ENCODE results near the gene MFAP2. TPM values are rescaled to one million over a fixed set of nuclear protein-coding genes. Genes with fewer than 3 reads are reported as not detected.
"Not testable (repeated sequence)": the region's sequence is repeated elsewhere in the genome, so short reads cannot be mapped to it uniquely, and the experiment has no call there.

Gene MFAP2
- total RNA-seq, 3 donors from 2014 or later (not counting 1 experiment from before 2014, with no cell fraction given) = 0.15 TPM; not detected in 2

- H3K27ac ChIP-seq (ENCODE audit: low read length) = no peak overlapping the region
- ATAC-seq (no peak), DNase-seq (no peak)
- H3K9me3 Mint-ChIP-seq = no peaks in the 10 kb centered on the region
- H3K9me3 ChIP-seq (ENCODE audit: control insufficient read depth, insufficient read depth, low read length) = no peaks in the 10 kb centered on the region
- intact Hi-C loops (cut with micrococcal nuclease) = no loop called here
- peaks cover 13% of the 10 kb centered on the region for H3K4me1 ChIP-seq (ENCODE audit: control insufficient read depth, insufficient read depth, low read length)
- no peaks in the 10 kb centered on the region for H3K36me3 Mint-ChIP-seq
- H3K27me3 ChIP-seq (ENCODE audit: control insufficient read depth, insufficient read depth, low read length) = no peaks in the 10 kb centered on the region
- H3K36me3 ChIP-seq (ENCODE audit: control insufficient read depth, insufficient read depth, low read length) = peaks cover 3% of the 10 kb centered on the region
- WGBS (ENCODE audit: insufficient coverage) = 74% methylated on average over 8 of the region's 8 CpGs
- no peak overlapping the region for H3K27ac Mint-ChIP-seq
- TF ChIP-seq CTCF (IDR thresholded peaks at IDR 0.05) = no peak
- H3K4me3 ChIP-seq (ENCODE audit: low read length) = no peak overlapping the region
- peaks cover 10 to 11% of the 10 kb centered on the region in 2 donors for H3K4me1 Mint-ChIP-seq
- no peak overlapping the region for H3K4me3 Mint-ChIP-seq
- no peaks in the 10 kb centered on the region for H3K27me3 Mint-ChIP-seq (ENCODE audit: low read depth in 2 of 2)
These were observed 23.6 kb downstream of the MFAP2 start for GRCh38 chr1:16956775-16957174.

GRCh38 chr1:16955186-16955585 lies 25.2 kb downstream of the MFAP2 start:
- peaks cover 3% of the 10 kb centered on the region for H3K36me3 ChIP-seq (ENCODE audit: control insufficient read depth, insufficient read depth, low read length)
- Mint-ChIP-seq H3K27me3 (ENCODE audit: low read depth in 2 of 2) (no peaks in the 10 kb centered on the region), H3K36me3 (no peaks in the 10 kb centered on the region), H3K4me3 (no peak overlapping the region), H3K9me3 (no peaks in the 10 kb centered on the region), H3K27ac (no peak overlapping the region), H3K4me1 (peaks cover 1 to 6% of the 10 kb centered on the region in 2 donors)
- intact Hi-C loops (cut with micrococcal nuclease) = no loop called here
- no peak for TF ChIP-seq CTCF (IDR thresholded peaks at IDR 0.05)
- ATAC-seq (no peak), DNase-seq (no peak)
- H3K4me3 ChIP-seq (ENCODE audit: low read length) = no peak overlapping the region
- no peaks in the 10 kb centered on the region for H3K9me3 ChIP-seq (ENCODE audit: control insufficient read depth, insufficient read depth, low read length)
- WGBS (ENCODE audit: insufficient coverage) = 95% methylated on average over 25 of the region's 25 CpGs
- H3K27ac ChIP-seq (ENCODE audit: low read length) = no peak overlapping the region
- peaks cover 5% of the 10 kb centered on the region for H3K4me1 ChIP-seq (ENCODE audit: control insufficient read depth, insufficient read depth, low read length)
- H3K27me3 ChIP-seq (ENCODE audit: control insufficient read depth, insufficient read depth, low read length) = no peaks in the 10 kb centered on the region

- no peak for TF ChIP-seq CTCF (IDR thresholded peaks at IDR 0.05)
- ATAC-seq (no peak), DNase-seq (no peak)
- no peaks in the 10 kb centered on the region for H3K27me3 Mint-ChIP-seq (ENCODE audit: low read depth in 2 of 2)
- H3K4me1 ChIP-seq (ENCODE audit: control insufficient read depth, insufficient read depth, low read length) = peaks cover 5% of the 10 kb centered on the region
- no peaks in the 10 kb centered on the region for H3K9me3 ChIP-seq (ENCODE audit: control insufficient read depth, insufficient read depth, low read length)
- H3K4me1 Mint-ChIP-seq = peaks cover 0 to 5% of the 10 kb centered on the region in 2 donors
- no peak overlapping the region for H3K4me3 Mint-ChIP-seq
- no peaks in the 10 kb centered on the region for H3K9me3 Mint-ChIP-seq
- H3K4me3 ChIP-seq (ENCODE audit: low read length) = no peak overlapping the region
- 96% methylated on average over 18 of the region's 18 CpGs for WGBS (ENCODE audit: insufficient coverage)
- no peak overlapping the region for H3K27ac ChIP-seq (ENCODE audit: low read length)
- no peak overlapping the region for H3K27ac Mint-ChIP-seq
- intact Hi-C loops (cut with micrococcal nuclease) = loop anchor here (5.0 kb wide), 1 partner anchor 283 kb away; no protein-coding TSS in a partner anchor
- no peaks in the 10 kb centered on the region for H3K36me3 Mint-ChIP-seq
- H3K27me3 ChIP-seq (ENCODE audit: control insufficient read depth, insufficient read depth, low read length) = no peaks in the 10 kb centered on the region
- peaks cover 3% of the 10 kb centered on the region for H3K36me3 ChIP-seq (ENCODE audit: control insufficient read depth, insufficient read depth, low read length)
These were observed 25.8 kb downstream of the MFAP2 start for GRCh38 chr1:16954579-16954978.

- H3K27me3 ChIP-seq (ENCODE audit: control insufficient read depth, insufficient read depth, low read length); H3K36me3 ChIP-seq (ENCODE audit: control insufficient read depth, insufficient read depth, low read length); H3K4me3 Mint-ChIP-seq; H3K4me1 ChIP-seq (ENCODE audit: control insufficient read depth, insufficient read depth, low read length); H3K4me1 Mint-ChIP-seq; H3K36me3 Mint-ChIP-seq; H3K9me3 Mint-ChIP-seq; DNase-seq; H3K27ac Mint-ChIP-seq; H3K4me3 ChIP-seq (ENCODE audit: low read length); H3K27ac ChIP-seq (ENCODE audit: low read length); ATAC-seq; H3K9me3 ChIP-seq (ENCODE audit: control insufficient read depth, insufficient read depth, low read length); H3K27me3 Mint-ChIP-seq (ENCODE audit: low read depth in 2 of 2): not testable (repeated sequence)
- intact Hi-C loops (cut with micrococcal nuclease) = loop anchor here (5.0 kb wide), 1 partner anchor 285 kb away; no protein-coding TSS in a partner anchor
- 96% methylated on average over 4 of the region's 4 CpGs for WGBS (ENCODE audit: insufficient coverage)
These were observed 28.0 kb downstream of the MFAP2 start for GRCh38 chr1:16952376-16952775.

GRCh38 chr1:16949026-16949425 lies 31.4 kb downstream of the MFAP2 start:
- DNase-seq; H3K27ac ChIP-seq (ENCODE audit: low read length); H3K9me3 Mint-ChIP-seq; H3K4me1 Mint-ChIP-seq; intact Hi-C loops (cut with micrococcal nuclease); H3K9me3 ChIP-seq (ENCODE audit: control insufficient read depth, insufficient read depth, low read length); H3K4me3 ChIP-seq (ENCODE audit: low read length); H3K4me3 Mint-ChIP-seq; ATAC-seq; H3K27me3 ChIP-seq (ENCODE audit: control insufficient read depth, insufficient read depth, low read length); H3K4me1 ChIP-seq (ENCODE audit: control insufficient read depth, insufficient read depth, low read length); H3K27ac Mint-ChIP-seq; H3K36me3 Mint-ChIP-seq; H3K27me3 Mint-ChIP-seq (ENCODE audit: low read depth in 2 of 2); H3K36me3 ChIP-seq (ENCODE audit: control insufficient read depth, insufficient read depth, low read length): not testable (repeated sequence)
- 96% methylated on average over 7 of the region's 7 CpGs for WGBS (ENCODE audit: insufficient coverage)

GRCh38 chr1:16948282-16948891 lies 32.0 kb downstream of the MFAP2 start:
- 89% methylated on average over 26 of the region's 26 CpGs for WGBS (ENCODE audit: insufficient coverage)
- H3K4me1 ChIP-seq (ENCODE audit: control insufficient read depth, insufficient read depth, low read length); H3K4me3 Mint-ChIP-seq; DNase-seq; H3K36me3 Mint-ChIP-seq; H3K27ac ChIP-seq (ENCODE audit: low read length); H3K9me3 ChIP-seq (ENCODE audit: control insufficient read depth, insufficient read depth, low read length); H3K27ac Mint-ChIP-seq; H3K36me3 ChIP-seq (ENCODE audit: control insufficient read depth, insufficient read depth, low read length); H3K4me3 ChIP-seq (ENCODE audit: low read length); H3K27me3 Mint-ChIP-seq (ENCODE audit: low read depth in 2 of 2); H3K9me3 Mint-ChIP-seq; H3K27me3 ChIP-seq (ENCODE audit: control insufficient read depth, insufficient read depth, low read length); intact Hi-C loops (cut with micrococcal nuclease); H3K4me1 Mint-ChIP-seq: not testable (repeated sequence)
- peak in 1 of 3 donors; percentile 19 for ATAC-seq

Data from natural killer cell (primary cell).